ENCODE data around the gene NCKAP5L. TPM values are rescaled to one million over a fixed set of nuclear protein-coding genes. Genes with fewer than 3 reads are reported as not detected.
"Not testable (repeated sequence)": the region's sequence is repeated elsewhere in the genome, so short reads cannot be mapped to it uniquely, and the experiment has no call there.

The NCKAP5L gene
- total RNA-seq, 4 donors from 2014 or later = 15.0 to 30.5 (median 23.0) TPM

- Histone ChIP-seq H3K27ac (replicated peaks in 1 of 4) (peak overlapping the region in 1 of 4 donors; percentile 7), H3K27me3 (no peaks in the 10 kb centered on the region), H3K4me1 (peaks cover 17 to 21% (median 18%) of the 10 kb centered on the region in 4 donors), H3K4me3 (no peak overlapping the region), H3K36me3 (no peaks in the 10 kb centered on the region), H3K9me3 (no peaks in the 10 kb centered on the region)
- DNase-seq (ENCODE audit: extremely low spot score) = no peak
- TF ChIP-seq POLR2AphosphoS5 (IDR thresholded peaks at IDR 0.05) (peak in 1 of 2 donors; percentile 7), CTCF (IDR thresholded peaks at IDR 0.05) (no peak)
- intact Hi-C loops (cut with DNase I) = no loop called here
- WGBS = 48% methylated on average over 7 of the region's 7 CpGs
Measured at GRCh38 chr12:49783917-49784676, 44.1 kb downstream of the NCKAP5L start.

GRCh38 chr12:49780914-49781313 lies 47.3 kb downstream of the NCKAP5L start:
- DNase-seq (ENCODE audit: extremely low spot score); H3K9me3 ChIP-seq; H3K36me3 ChIP-seq; intact Hi-C loops (cut with DNase I); H3K4me3 ChIP-seq; H3K27me3 ChIP-seq; H3K27ac ChIP-seq (replicated peaks in 1 of 4): not testable (repeated sequence)
- H3K4me1 ChIP-seq = peaks cover 17 to 33% (median 26%) of the 10 kb centered on the region in 4 donors
- WGBS = 92% methylated on average over 6 of the region's 6 CpGs

- DNase-seq (ENCODE audit: extremely low spot score) = no peak
- Histone ChIP-seq H3K9me3 (no peaks in the 10 kb centered on the region), H3K27ac (replicated peaks in 1 of 4) (no peak overlapping the region), H3K4me1 (peaks cover 12 to 31% (median 21%) of the 10 kb centered on the region in 4 donors), H3K36me3 (no peaks in the 10 kb centered on the region), H3K4me3 (no peak overlapping the region), H3K27me3 (peaks cover 0 to 7% (median 0%) of the 10 kb centered on the region in 4 donors)
- WGBS = 79% methylated on average over 2 of the region's 2 CpGs
- intact Hi-C loops (cut with DNase I) = loop anchor here (5.0 to 10.0 kb wide), 2 partner anchors 58 to 185 kb away; partner anchors contain the start of gene AQP5
- TF ChIP-seq EP300 (IDR thresholded peaks at IDR 0.05) = no peak
- TF ChIP-seq POLR2AphosphoS5 (IDR thresholded peaks at IDR 0.05) = no peak
- TF ChIP-seq POLR2A (IDR thresholded peaks at IDR 0.05; ENCODE audit: low read depth) = no peak
- no peak for TF ChIP-seq CTCF (IDR thresholded peaks at IDR 0.05)
Measured at GRCh38 chr12:49779581-49779980, 48.6 kb downstream of the NCKAP5L start.

- no peak overlapping the region for H3K27ac ChIP-seq (replicated peaks in 1 of 4)
- H3K4me3 ChIP-seq = no peak overlapping the region
- 52% methylated on average over 19 of the region's 19 CpGs for WGBS
- no peak for TF ChIP-seq EP300 (IDR thresholded peaks at IDR 0.05)
- TF ChIP-seq POLR2A (IDR thresholded peaks at IDR 0.05; ENCODE audit: low read depth) = no peak
- peak in 1 of 2 donors; percentile 17 for TF ChIP-seq POLR2AphosphoS5 (IDR thresholded peaks at IDR 0.05)
- peak; percentile 59 to 81 (median 61) for TF ChIP-seq CTCF (IDR thresholded peaks at IDR 0.05)
- DNase-seq (ENCODE audit: extremely low spot score) = no peak
- intact Hi-C loops (cut with DNase I) = loop anchor here (5.0 to 10.0 kb wide), 2 partner anchors 59 to 187 kb away; partner anchors contain the start of gene AQP5
- H3K4me1 ChIP-seq = peaks cover 0 to 16% (median 6%) of the 10 kb centered on the region in 4 donors
- no peaks in the 10 kb centered on the region for H3K9me3 ChIP-seq
- no peaks in the 10 kb centered on the region for H3K36me3 ChIP-seq
- H3K27me3 ChIP-seq = peaks cover 0 to 7% (median 0%) of the 10 kb centered on the region in 4 donors
Measured at GRCh38 chr12:49777800-49778748, 50.1 kb downstream of the NCKAP5L start.

GRCh38 chr12:49777341-49777740 lies 50.9 kb downstream of the NCKAP5L start:
- no peaks in the 10 kb centered on the region for H3K36me3 ChIP-seq
- intact Hi-C loops (cut with DNase I) = loop anchor here (5.0 to 10.0 kb wide), 2 partner anchors 60 to 187 kb away; partner anchors contain the start of gene AQP5
- H3K27ac ChIP-seq (replicated peaks in 1 of 4) = no peak overlapping the region
- H3K27me3 ChIP-seq = peaks cover 0 to 7% (median 0%) of the 10 kb centered on the region in 4 donors
- H3K4me1 ChIP-seq = peaks cover 0 to 16% (median 6%) of the 10 kb centered on the region in 4 donors
- TF ChIP-seq POLR2AphosphoS5 (IDR thresholded peaks at IDR 0.05) = no peak
- no peak for TF ChIP-seq POLR2A (IDR thresholded peaks at IDR 0.05; ENCODE audit: low read depth)
- TF ChIP-seq CTCF (IDR thresholded peaks at IDR 0.05) = no peak
- TF ChIP-seq EP300 (IDR thresholded peaks at IDR 0.05) = no peak
- 100% methylated on average over 3 of the region's 3 CpGs for WGBS
- no peak for DNase-seq (ENCODE audit: extremely low spot score)
- no peak overlapping the region for H3K4me3 ChIP-seq
- H3K9me3 ChIP-seq = no peaks in the 10 kb centered on the region

All from esophagus muscularis mucosa (tissue), 4 donors.